HG02798 (cell line): ENCODE data around the gene CACNA1B.
"Not testable (repeated sequence)": the region's sequence is repeated elsewhere in the genome, so short reads cannot be mapped to it uniquely, and the experiment has no call there.

Experiments used
- ATAC-seq: cut with Tn5 transposase; IDR thresholded peaks from one replicate; pipeline ENCODE4 v1.9.1; 2021; ENCODE audit warnings: mild to moderate bottlenecking; ENCODE audit not compliant: unreplicated experiment, poor library complexity

Gene CACNA1B

GRCh38 chr9:138105561-138106505, 228.3 kb downstream of the CACNA1B start:
- ATAC-seq: no peak

GRCh38 chr9:138107039-138107438, 229.5 kb downstream of the CACNA1B start:
- not testable (repeated sequence) for ATAC-seq

GRCh38 chr9:138111607-138112006, 234.0 kb downstream of the CACNA1B start:
- no peak for ATAC-seq

GRCh38 chr9:138112090-138112748, 234.6 kb downstream of the CACNA1B start:
- no peak for ATAC-seq

DNA sequence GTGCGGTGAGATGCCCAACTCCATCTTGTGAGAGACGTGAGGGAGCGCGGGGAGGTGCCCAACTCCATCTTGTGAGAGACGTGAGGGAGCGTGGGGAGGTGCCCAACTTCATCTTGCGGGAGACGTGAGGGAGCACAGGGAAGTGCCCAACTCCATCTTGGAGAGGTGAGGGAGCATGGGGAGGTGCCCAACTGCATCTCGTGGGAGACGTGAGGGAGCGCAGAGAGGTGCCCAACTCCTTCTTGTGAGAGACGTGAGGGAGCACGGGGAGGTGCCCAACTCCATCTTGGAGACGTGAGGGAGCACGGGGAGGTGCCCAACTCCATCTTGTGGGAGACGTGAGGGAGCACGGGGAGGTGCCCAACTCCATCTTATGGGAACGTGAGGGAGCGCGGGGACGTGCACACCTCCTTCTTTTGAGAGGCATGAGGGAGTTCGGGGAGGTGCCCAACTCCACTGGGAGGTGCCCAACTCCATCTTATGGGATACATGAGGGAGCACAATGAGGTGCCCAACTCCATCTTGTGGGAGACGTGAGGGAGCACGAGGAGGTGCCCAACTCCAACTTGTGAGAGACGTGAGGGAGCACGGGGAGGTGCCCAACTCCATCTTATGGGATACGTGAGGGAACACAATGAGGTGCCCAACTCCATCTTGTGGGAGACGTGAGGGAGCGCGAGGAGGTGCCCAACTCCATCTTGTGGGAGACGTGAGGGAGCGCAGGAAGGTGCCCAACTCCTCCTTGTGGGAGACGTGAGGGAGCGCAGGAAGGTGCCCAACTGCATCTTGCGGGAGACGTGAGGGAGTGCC, 235.4 kb downstream of the CACNA1B start:
- ATAC-seq: no peak

- ATAC-seq: not testable (repeated sequence)
These were observed 236.2 kb downstream of the CACNA1B start for GRCh38 chr9:138113701-138114325.

DNA sequence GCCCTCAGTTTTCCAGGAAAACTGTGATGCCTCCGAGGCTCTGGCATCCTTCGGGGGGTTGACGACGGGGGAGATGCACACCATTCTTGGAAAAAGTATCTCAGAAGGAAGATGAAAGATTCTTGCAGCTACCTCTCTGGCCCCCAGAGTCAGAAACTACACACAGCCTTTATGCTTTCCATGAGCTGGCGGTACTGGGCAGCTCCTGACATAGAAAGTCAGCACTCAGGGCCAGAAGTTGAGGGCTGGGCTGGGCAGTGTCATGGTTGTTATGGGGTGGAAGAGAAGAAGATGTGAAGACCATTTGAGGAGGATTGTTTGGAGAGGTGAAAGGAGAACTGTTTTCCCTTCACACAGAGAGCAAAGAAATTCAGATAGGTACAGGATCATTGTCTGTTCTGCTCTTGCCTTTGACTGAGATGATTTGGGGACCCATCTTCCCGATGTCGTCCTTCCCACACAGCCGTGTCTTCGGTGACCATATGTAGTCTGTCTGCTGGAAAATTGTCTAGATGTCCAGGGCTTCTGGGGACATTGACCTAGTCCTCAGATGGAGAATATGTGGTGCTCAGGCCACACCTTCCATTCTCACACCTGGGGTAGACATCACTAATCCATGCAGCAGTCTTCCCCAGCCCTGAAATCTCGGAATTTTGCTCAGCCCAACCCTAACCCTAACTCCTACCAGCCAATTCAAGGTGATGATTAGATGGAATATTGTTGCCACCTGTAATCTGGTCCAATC, 237.1 kb downstream of the CACNA1B start:
- no peak for ATAC-seq

DNA sequence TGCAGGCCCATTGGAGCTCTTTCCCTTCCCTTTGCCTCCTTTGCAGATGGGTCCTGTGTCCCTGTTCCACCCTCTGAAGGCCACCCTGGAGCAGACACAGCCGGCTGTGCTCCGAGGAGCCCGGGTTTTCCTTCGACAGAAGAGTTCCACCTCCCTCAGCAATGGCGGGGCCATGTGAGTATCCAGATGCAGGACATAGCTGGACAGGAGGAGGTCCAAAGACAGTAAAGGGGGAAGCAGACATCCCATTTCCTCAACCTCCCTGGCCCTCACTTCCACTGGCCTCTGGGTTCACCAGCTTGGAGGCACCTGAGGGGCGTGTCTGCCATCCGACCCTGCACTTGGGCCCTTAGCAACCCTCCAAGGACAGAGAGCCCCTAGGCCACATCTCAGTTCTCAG, 237.9 kb downstream of the CACNA1B start:
- ATAC-seq: no peak

- no peak for ATAC-seq
These were observed 238.9 kb downstream of the CACNA1B start for GRCh38 chr9:138116521-138116920.

GRCh38 chr9:138117101-138117750, 239.6 kb downstream of the CACNA1B start:
- no peak for ATAC-seq

DNA sequence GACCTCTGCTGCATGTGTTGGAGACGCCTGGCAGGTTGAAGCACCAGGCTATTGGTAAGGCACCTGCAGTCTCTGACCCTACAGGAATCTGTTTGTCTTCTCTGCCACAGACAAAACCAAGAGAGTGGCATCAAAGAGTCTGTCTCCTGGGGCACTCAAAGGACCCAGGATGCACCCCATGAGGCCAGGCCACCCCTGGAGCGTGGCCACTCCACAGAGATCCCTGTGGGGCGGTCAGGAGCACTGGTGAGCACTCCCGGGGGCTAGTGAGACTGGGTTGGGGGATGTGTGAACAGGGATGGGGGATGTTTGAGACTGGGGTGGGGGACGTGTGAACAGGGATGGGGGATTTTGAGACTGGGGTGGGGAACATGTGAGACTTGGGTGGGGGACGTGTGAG, 240.3 kb downstream of the CACNA1B start:
- no peak for ATAC-seq

GRCh38 chr9:138118601-138119071, 241.1 kb downstream of the CACNA1B start:
- no peak for ATAC-seq

- ATAC-seq: no peak
These were observed 241.8 kb downstream of the CACNA1B start for GRCh38 chr9:138119202-138120027.

GRCh38 chr9:138120072-138120471, 242.5 kb downstream of the CACNA1B start:
- no peak for ATAC-seq

GRCh38 chr9:138120511-138121437, 243.2 kb downstream of the CACNA1B start:
- no peak for ATAC-seq

- no peak for ATAC-seq
These were observed 244.0 kb downstream of the CACNA1B start for GRCh38 chr9:138121438-138122050.

GRCh38 chr9:138122201-138122600, 244.6 kb downstream of the CACNA1B start:
- ATAC-seq: no peak
